IPS-18a (cell line): Measurements from ENCODE around the gene PDGFB.
A peak's percentile ranks its signal among the peaks of the same experiment; 100 is the strongest.

Experiments used
- H3K27ac ChIP-seq: one replicate; pipeline ENCODE4 v1.5.1; 2013; ENCODE audit warnings: low read length
- H3K27me3 ChIP-seq: one replicate; pipeline ENCODE4 v1.6.1; 2013; ENCODE audit warnings: mild to moderate bottlenecking, low read length; ENCODE audit not compliant: control insufficient read depth, insufficient read depth
- H3K36me3 ChIP-seq: one replicate; pipeline ENCODE4 v1.6.1; 2013; ENCODE audit warnings: low read depth, low read length; ENCODE audit not compliant: control insufficient read depth
- H3K4me1 ChIP-seq: one replicate; pipeline ENCODE4 v1.6.1; 2013; ENCODE audit warnings: low read depth, low read length; ENCODE audit not compliant: control insufficient read depth
- H3K4me3 ChIP-seq: one replicate; pipeline ENCODE4 v1.5.1; 2013; ENCODE audit warnings: low read length
- H3K9ac ChIP-seq: one replicate; pipeline ENCODE4 v1.6.1; 2013; ENCODE audit warnings: mild to moderate bottlenecking, low read length, moderate library complexity
- H3K9me3 ChIP-seq: one replicate; pipeline ENCODE4 v1.6.1; 2013; ENCODE audit warnings: low read depth, low read length; ENCODE audit not compliant: control insufficient read depth

PDGFB gene

DNA sequence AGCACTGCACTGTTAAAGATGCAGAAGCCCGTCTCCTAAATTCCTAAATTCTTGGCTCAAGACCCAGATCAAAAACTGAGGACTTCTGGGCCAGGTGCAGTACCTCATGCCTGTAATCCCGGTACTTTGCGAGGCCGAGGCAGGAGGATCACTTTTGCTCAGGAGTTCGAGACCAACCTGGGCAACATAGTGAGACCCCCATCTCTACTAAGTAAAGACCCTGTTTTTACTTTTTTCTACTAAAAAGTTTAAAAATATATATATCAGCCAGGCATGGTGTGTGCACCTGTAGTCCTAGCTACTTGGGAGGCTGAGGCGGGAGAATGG is 29.7 kb downstream of the PDGFB start:
- Histone ChIP-seq H3K9me3 (no peaks in the 10 kb centered on the region), H3K4me3 (no peak overlapping the region), H3K9ac (no peak overlapping the region), H3K36me3 (no peaks in the 10 kb centered on the region), H3K27ac (no peak overlapping the region), H3K27me3 (no peaks in the 10 kb centered on the region), H3K4me1 (peaks cover 29% of the 10 kb centered on the region)

DNA sequence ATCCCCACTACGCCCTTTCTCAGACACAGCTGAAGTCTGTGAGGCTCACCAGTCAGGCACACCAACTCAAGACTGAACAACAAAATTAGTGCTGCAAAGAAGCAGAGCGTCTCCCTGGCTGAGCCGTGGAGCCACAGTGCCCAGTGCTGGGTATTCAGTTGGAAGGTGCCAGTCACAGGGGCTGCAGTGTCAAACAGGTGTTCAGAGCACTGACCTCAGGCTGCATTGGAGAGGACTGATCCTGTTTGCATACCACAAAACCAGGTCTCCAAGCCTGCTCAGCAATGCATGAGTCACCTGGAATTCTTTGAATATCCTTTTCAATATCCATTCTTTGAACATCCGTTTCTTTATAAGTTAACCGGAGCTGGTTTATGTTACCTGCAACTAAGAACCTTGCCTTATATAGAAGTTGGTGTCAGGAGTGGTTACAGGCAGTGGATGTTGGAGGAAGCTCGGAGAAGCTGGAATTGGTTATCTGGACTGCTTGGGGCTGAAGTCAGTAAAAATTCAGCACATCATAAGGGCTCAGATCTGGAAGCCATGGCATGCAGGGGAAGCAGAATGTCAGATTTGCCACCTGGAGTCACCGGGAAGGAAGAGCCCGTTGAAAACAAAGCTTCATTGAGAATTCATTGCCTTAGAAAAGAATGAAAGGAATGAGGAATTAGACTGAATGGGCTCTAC is 30.3 kb downstream of the PDGFB start:
- H3K27ac ChIP-seq: no peak overlapping the region

DNA sequence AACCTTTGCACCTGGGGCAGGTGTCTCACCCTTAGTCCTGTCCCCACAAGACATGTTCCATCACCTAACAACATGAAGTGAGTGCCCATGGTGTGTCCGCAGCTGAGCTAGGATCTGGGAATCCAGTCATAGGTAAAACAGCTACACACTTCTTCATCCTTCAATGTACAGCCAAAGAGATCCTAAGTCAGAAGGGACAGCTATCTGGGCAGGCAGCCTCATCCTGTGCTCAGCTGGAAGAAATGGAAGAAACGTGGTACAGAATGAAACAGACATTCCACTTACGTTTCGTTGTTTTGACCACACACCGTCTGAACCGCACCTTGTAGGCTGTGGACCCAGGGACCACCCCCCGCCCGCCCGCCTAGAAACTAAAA is 30.8 kb downstream of the PDGFB start:
- Histone ChIP-seq H3K36me3 (no peaks in the 10 kb centered on the region), H3K27me3 (no peaks in the 10 kb centered on the region), H3K27ac (no peak overlapping the region), H3K4me1 (peaks cover 29% of the 10 kb centered on the region), H3K9me3 (no peaks in the 10 kb centered on the region), H3K4me3 (peak overlapping the region; percentile 2), H3K9ac (no peak overlapping the region)

More for the DNA sequence above, 30.3 kb downstream of the PDGFB start:
- H3K9me3 ChIP-seq: no peaks in the 10 kb centered on the region
- H3K27me3 ChIP-seq: no peaks in the 10 kb centered on the region
- H3K9ac ChIP-seq: no peak overlapping the region
- peaks cover 29% of the 10 kb centered on the region for H3K4me1 ChIP-seq
- H3K4me3 ChIP-seq: peak overlapping the region; percentile 2
- no peaks in the 10 kb centered on the region for H3K36me3 ChIP-seq

DNA sequence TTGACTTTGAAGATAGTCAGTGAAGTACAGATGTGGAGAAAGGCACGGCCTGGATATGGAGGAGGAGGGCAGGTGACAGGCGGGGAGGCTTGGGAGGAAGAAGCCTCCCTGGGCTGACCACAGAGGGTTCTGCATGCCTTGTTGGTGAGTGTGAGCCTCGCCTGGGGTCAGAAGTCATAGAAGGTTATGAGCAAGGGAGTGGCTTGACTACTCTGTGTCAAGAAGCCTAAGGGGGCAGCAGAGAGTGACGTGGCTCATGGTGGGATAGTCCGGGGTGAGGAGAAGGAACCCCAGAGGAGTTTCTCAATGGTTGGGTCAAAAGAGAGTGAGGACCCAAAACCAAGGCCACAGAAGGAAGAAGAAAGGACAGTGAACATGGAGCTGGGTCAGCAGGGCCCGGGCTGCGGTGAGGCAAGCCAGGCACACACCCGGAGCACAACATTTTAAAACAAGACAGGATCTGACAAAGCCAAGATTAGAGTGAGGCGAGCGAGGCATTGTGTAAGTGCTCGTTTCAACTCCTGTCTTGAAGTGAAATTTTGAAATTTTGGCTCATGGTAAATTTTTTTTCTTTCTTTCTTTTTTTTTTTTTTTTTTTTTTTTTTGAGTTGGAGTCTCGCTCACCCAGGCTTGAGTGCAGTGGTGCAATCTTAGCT is 31.9 kb downstream of the PDGFB start:
- Histone ChIP-seq H3K36me3 (no peaks in the 10 kb centered on the region), H3K27ac (no peak overlapping the region), H3K27me3 (no peaks in the 10 kb centered on the region), H3K4me3 (no peak overlapping the region), H3K4me1 (peaks cover 29% of the 10 kb centered on the region), H3K9me3 (no peaks in the 10 kb centered on the region), H3K9ac (no peak overlapping the region)

DNA sequence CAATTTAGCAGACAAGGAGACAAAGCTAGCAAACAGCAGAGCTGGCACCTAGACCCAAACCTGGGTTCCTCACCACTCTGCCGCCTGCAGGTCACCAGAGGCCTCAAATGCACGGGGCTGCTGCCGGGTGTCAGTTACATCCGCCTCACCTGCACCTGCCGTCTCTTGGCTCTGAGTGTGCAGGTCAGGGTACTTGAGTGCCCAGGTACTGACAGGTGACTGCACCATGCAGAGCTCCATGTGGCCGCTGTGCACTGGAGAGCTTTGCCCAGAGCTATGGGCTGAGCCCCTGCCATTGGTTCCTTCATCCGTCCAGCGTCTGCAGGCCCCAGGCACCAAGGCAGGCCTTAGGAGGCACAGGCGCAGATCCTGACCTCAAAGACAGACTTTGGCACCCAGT is 35.0 kb downstream of the PDGFB start:
- Histone ChIP-seq H3K9me3 (no peaks in the 10 kb centered on the region), H3K36me3 (no peaks in the 10 kb centered on the region), H3K27me3 (no peaks in the 10 kb centered on the region), H3K27ac (no peak overlapping the region), H3K4me3 (no peak overlapping the region), H3K4me1 (peaks cover 17% of the 10 kb centered on the region), H3K9ac (no peak overlapping the region)

DNA sequence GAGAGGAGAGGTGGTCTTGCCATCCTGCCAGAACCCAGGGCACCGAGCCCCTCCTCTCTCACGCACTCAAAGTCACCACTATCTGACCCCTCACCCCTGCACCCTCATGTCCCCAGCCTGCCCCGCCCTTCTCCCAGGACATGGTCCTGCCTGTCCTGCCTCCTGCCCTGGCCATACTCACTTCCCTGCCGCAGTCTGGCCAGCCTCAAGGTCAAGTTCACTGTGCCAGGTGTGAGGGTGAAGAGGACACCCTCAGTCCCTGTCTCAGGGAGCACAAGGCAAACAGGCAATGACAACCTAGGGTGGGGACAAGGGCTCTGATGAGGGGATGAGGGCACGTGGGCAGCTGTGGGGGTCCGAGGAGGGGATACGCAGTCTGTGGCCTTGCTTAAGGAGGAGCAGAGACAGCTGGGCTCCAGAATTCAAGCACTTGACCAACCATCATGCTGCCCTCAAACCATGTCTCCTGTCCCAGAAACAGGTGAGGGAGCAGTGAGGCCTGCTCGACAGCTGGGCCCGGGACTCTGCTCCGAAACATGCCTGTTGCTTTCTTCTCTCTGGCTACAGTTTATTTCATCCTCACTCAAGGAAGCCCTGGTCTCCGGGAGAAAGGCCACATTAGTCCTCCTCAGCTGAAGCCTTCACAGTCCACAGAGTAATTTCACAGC is 36.6 kb downstream of the PDGFB start:
- Histone ChIP-seq H3K4me1 (peaks cover 6% of the 10 kb centered on the region), H3K9ac (no peak overlapping the region), H3K4me3 (no peak overlapping the region), H3K36me3 (no peaks in the 10 kb centered on the region), H3K27ac (no peak overlapping the region), H3K27me3 (no peaks in the 10 kb centered on the region), H3K9me3 (no peaks in the 10 kb centered on the region)

DNA sequence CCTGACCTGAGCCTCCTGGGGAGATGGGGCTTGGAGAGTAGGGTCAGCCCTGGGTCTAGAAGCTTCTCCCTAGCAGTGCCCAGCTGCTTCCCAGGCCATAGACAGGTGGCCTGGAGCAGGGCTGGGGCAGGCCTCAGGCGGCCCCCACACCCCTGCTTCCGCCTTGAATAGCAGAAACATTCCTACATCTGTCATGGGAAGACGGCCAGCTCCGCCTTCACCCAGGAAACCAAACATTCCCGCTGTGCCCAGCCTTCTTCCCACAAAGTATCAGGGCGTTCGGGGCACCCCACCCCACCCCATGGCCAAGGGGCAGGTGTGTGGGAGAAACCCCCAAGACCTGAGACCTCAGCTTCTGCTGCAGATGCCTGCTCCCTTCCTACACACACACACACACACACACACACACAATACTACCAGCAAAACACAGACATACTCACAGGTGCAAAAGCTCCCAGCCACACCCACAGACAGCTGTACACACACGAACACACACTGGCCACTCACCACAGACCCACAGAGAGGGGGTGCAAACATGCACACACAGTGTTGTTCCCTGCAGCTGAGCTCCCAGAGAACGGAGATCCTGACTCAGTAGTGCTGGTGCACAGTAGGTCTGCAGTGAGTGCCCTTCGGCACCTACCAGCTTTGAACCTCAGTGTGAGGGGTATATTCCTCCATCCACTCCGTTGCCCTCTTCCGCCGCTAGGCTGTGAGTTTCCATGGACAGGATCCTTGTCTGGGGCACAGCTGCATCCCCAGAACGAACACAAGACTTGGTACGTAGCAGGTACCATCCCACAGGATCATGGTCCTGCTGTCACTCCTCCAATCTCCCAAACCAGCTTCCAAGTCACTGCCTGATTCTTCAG is 37.4 kb downstream of the PDGFB start:
- H3K9me3 ChIP-seq: no peaks in the 10 kb centered on the region
- no peaks in the 10 kb centered on the region for H3K4me1 ChIP-seq
- H3K27me3 ChIP-seq: no peaks in the 10 kb centered on the region
- H3K27ac ChIP-seq: no peak overlapping the region
- H3K36me3 ChIP-seq: no peaks in the 10 kb centered on the region
- no peak overlapping the region for H3K4me3 ChIP-seq
- H3K9ac ChIP-seq: no peak overlapping the region

DNA sequence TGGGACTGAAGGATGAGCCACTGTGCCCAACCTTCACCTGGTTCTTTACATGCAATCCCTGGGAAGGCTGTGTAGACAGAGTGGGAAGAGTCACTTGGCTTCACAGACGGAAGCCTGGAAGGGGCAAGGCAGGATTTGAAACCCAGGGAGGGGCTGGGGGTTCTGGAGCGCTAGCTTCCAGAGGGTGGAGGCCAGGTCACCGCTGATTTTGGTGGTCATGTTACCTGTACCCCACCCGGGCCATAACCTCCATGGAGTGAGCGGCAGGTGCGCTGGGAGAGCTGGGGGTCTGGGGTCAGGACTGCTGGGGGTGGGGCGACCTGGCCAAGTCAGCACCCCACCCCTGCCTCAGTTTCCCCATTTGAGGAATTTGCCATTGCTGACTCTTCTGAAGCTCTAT is 38.3 kb downstream of the PDGFB start:
- Histone ChIP-seq H3K27ac (no peak overlapping the region), H3K27me3 (no peaks in the 10 kb centered on the region), H3K4me1 (no peaks in the 10 kb centered on the region)

DNA sequence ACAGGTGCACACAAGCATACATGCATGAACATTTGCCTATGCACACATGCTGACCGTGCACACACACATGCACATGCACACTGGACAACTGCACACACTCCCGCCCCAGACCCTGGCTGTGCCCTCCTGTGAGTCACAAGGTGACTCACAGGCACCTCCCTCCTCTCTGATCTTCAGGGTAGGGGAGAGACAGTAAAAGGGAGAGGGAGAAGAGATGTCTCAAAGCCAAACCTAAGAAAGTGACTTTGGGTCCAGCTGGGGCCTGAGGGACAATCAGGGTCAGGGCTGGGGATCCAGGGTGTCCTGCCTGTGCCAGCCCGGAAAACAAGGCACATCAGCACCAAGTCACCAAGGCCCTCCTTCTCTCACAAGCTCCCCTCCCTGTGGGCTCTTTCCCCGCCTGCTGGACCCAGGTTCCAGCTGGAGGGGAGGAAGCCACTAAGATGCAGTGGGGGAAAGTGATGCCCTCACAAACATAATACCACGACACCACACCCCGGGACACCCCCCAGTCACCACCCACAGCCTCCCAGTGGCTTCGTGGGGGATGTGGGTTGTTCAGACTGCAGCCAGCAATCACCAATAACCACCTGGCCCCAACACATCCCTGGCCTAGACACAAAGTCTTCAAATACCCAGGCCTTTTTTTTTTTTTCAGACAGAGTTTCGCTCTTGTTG is 39.3 kb downstream of the PDGFB start:
- Histone ChIP-seq H3K9ac (no peak overlapping the region), H3K4me1 (no peaks in the 10 kb centered on the region), H3K9me3 (no peaks in the 10 kb centered on the region), H3K27me3 (no peaks in the 10 kb centered on the region), H3K4me3 (no peak overlapping the region), H3K36me3 (no peaks in the 10 kb centered on the region), H3K27ac (no peak overlapping the region)

More for the DNA sequence above, 38.3 kb downstream of the PDGFB start:
- Histone ChIP-seq H3K9ac (no peak overlapping the region), H3K36me3 (no peaks in the 10 kb centered on the region), H3K4me3 (no peak overlapping the region), H3K9me3 (no peaks in the 10 kb centered on the region)

DNA sequence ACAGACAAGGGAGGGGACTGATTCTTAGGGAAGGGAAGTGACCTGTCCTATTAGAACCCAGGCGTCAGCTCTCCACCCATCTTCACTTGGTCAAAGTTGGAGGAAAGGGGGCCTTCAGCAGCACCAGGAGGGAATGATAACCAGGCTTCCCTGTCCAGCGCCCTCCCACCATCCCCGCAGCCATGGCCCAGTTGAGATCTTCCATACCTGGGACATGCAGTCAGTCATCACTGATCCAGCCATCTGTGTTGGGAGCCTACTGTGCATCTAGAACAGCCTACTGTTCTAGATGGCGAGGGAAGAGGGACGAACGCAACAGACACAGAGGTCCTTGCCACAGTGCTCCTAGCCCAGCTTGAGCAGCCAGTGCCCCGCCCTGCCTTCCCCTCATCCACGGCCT is 40.6 kb downstream of the PDGFB start:
- Histone ChIP-seq H3K27ac (no peak overlapping the region), H3K4me3 (no peak overlapping the region), H3K9me3 (no peaks in the 10 kb centered on the region), H3K9ac (no peak overlapping the region), H3K36me3 (no peaks in the 10 kb centered on the region), H3K27me3 (no peaks in the 10 kb centered on the region), H3K4me1 (no peaks in the 10 kb centered on the region)

DNA sequence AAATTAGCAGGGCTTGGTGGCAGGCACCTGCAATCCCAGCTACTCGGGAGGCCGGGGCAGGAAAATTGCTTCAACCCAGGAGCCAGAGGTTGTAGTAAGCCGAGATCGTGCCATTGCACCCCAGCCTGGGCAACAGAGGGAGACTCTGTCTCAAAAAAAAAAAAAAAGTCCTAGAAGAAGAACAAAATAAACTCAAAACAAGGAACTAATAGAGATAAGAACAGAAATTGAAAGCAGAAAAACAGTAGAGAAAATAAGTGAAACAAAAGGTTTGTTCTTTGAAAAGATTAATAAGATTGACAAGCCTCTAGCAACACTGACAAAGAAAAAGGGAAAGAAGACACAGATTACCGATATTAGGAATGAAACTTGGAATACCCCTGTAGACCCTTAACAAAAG is 47.2 kb downstream of the PDGFB start:
- Histone ChIP-seq H3K9me3 (no peaks in the 10 kb centered on the region), H3K36me3 (no peaks in the 10 kb centered on the region), H3K27ac (no peak overlapping the region), H3K4me3 (no peak overlapping the region), H3K9ac (no peak overlapping the region), H3K27me3 (no peaks in the 10 kb centered on the region), H3K4me1 (no peaks in the 10 kb centered on the region)
